ENCODE measurements around the gene NAT14. TPM values are rescaled to one million over a fixed set of nuclear protein-coding genes. Genes with fewer than 3 reads are reported as not detected.

NAT14 gene
- total RNA-seq, 1 donor from 2014 or later = 14.2 TPM

DNA sequence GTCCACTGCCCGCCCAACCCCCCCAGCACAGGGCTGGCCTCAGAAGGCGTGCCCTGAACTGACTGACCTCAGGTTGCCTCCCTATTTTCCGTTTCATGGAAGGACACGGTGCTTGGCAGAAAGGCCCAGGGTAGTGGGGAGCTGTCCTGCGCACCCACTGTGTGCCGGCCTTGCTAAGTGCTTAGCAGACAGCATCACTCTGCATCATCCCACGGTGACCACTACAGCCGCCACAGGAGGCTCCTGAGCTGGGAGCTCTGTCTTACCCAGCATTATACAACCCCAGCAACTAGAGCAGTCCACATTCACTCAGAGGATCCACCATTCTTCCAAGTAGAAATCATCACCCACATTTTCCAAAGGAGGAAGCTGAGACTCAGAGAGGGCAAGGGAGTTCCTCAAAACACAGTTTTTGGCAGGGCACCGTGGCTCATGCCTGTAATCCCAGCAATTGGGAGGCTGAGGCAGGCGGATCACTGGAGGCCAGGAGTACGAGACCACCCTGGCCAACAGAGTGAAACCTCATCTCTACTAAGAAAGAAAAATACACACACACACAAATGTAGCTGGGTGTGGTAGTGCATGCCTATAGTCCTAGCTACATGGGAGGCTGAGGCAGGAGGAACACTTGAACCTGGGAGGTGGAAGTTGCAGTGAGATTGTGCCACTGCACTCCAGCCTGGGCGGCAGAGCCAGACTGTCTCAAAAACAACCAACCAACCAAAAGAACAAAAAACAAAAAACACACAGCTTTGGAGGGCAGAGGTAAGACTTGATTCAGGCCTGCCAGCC is 50.4 kb downstream of the NAT14 start:
- DNase-seq (ENCODE audit: low spot score) = no peak

GRCh38 chr19:55535965-55536350 is 51.0 kb downstream of the NAT14 start:
- no peak for DNase-seq (ENCODE audit: low spot score)

DNA sequence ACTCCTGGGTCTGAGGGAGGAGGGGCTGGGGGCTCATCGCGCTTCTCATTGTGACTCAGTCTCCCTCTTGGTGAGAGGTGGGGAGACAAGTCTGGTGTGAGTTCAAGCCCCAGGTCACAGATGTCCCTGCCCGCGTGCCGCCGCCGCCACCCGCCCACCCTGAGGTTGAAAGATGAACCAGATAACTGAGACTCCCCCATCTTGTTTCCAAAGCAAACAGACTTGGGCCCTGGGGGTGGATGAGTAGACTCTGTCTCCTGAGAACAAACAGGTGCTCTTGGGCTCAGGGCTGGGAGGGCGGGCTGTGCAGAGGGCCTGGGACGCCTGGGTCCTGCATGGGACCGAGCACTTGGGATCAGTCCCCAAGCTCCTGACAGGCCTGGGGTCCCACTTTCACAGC is 51.4 kb downstream of the NAT14 start:
- DNase-seq (ENCODE audit: low spot score) = no peak

Other genes starting within 250 kb of the NAT14 start
- 65.1 TPM for gene PPP6R1, start 226.2 kb upstream of the NAT14 start, total RNA-seq
- gene HSPBP1, start 205.1 kb upstream of the NAT14 start, total RNA-seq = 31.2 TPM
- 10.6 TPM for gene BRSK1, start 201.2 kb upstream of the NAT14 start, total RNA-seq
- gene TMEM150B, start 159.8 kb upstream of the NAT14 start, total RNA-seq = 1.9 TPM
- gene KMT5C, start 145.3 kb upstream of the NAT14 start, total RNA-seq = 12.0 TPM
- 3.7 TPM for gene COX6B2, start 130.5 kb upstream of the NAT14 start, total RNA-seq
- not detected for gene GARIN5B, start 121.9 kb upstream of the NAT14 start, total RNA-seq
- not detected for gene IL11, start 114.7 kb upstream of the NAT14 start, total RNA-seq
- not detected for gene TMEM190, start 108.4 kb upstream of the NAT14 start, total RNA-seq
- 20.8 TPM for gene TMEM238, start 100.9 kb upstream of the NAT14 start, total RNA-seq
- gene RPL28, start 99.3 kb upstream of the NAT14 start, total RNA-seq = 2,509 TPM
- 31.9 TPM for gene UBE2S, start 77.4 kb upstream of the NAT14 start, total RNA-seq
- gene SHISA7, start 41.9 kb upstream of the NAT14 start, total RNA-seq = not detected
- gene ISOC2, start 23.5 kb upstream of the NAT14 start, total RNA-seq = 48.4 TPM
- not detected for gene C19orf85, start 20.4 kb upstream of the NAT14 start, total RNA-seq
- 7.4 TPM for gene ZNF628, start 8.6 kb upstream of the NAT14 start, total RNA-seq
- 15.2 TPM for gene SSC5D, start 3.2 kb downstream of the NAT14 start, total RNA-seq
- not detected for gene SBK2, start 51.9 kb downstream of the NAT14 start, total RNA-seq
- gene SBK3, start 60.4 kb downstream of the NAT14 start, total RNA-seq = 0.39 TPM
- 14.0 TPM for gene ZNF579, start 95.7 kb downstream of the NAT14 start, total RNA-seq
- gene FIZ1, start 114.3 kb downstream of the NAT14 start, total RNA-seq = 18.4 TPM
- 13.0 TPM for gene ZNF524, start 115.1 kb downstream of the NAT14 start, total RNA-seq
- 13.6 TPM for gene ZNF865, start 120.5 kb downstream of the NAT14 start, total RNA-seq
- 9.5 TPM for gene ZNF784, start 139.4 kb downstream of the NAT14 start, total RNA-seq
- 56.5 TPM for gene ZNF580, start 155.8 kb downstream of the NAT14 start, total RNA-seq
- gene ZNF581, start 158.5 kb downstream of the NAT14 start, total RNA-seq = 22.7 TPM
- 12.3 TPM for gene CCDC106, start 163.0 kb downstream of the NAT14 start, total RNA-seq
- 195 TPM for gene U2AF2, start 169.8 kb downstream of the NAT14 start, total RNA-seq
- gene EPN1, start 190.0 kb downstream of the NAT14 start, total RNA-seq = 78.5 TPM

All from ureter (tissue), 1 donor.